Activated naive CD8-positive, alpha-beta T cell treated with anti-CD3 and anti-CD28 coated beads for 36 hours (primary cell): ENCODE results near the gene STPG1. TPM values are rescaled to one million over a fixed set of nuclear protein-coding genes. Genes with fewer than 3 reads are reported as not detected.
A peak's percentile ranks its signal among the peaks of the same experiment; 100 is the strongest.

Experiments used
- DNase-seq: peaks from one replicate; pipeline ENCODE4 v3.0.0; 2021
- H3K27ac Mint-ChIP-seq: one replicate; pipeline ENCODE4 v1.8.0; 2022; ENCODE audit warnings: mild to moderate bottlenecking, moderate library complexity, mixed read lengths
- H3K27me3 Mint-ChIP-seq: one replicate; pipeline ENCODE4 v1.8.0; 2022; ENCODE audit warnings: mild to moderate bottlenecking, mixed read lengths
- H3K36me3 Mint-ChIP-seq: one replicate; pipeline ENCODE4 v1.8.0; 2021; ENCODE audit warnings: mild to moderate bottlenecking, mixed read lengths
- H3K4me1 Mint-ChIP-seq: one replicate; pipeline ENCODE4 v1.8.0; 2021; ENCODE audit warnings: mixed read lengths
- H3K4me3 Mint-ChIP-seq: one replicate; pipeline ENCODE4 v1.8.0; 2022; ENCODE audit warnings: mild to moderate bottlenecking, moderate library complexity, mixed read lengths
- H3K9me3 Mint-ChIP-seq: one replicate; pipeline ENCODE4 v1.8.0; 2022; ENCODE audit warnings: mixed read lengths
- total RNA-seq, 2 experiments: library from RNA; stranded (reverse); gene quantifications; one replicate each; pipeline ENCODE4 v1.2.3, GENCODE V29; 2021

Gene STPG1
- total RNA-seq, 2 experiments from 2014 or later = 5.9 to 8.0 TPM

GRCh38 chr1:24379733-24380315, 33.8 kb downstream of the STPG1 start:
- Mint-ChIP-seq H3K27ac (no peak overlapping the region), H3K4me1 (peaks cover 8% of the 10 kb centered on the region), H3K36me3 (peaks cover 2% of the 10 kb centered on the region), H3K4me3 (no peak overlapping the region), H3K27me3 (no peaks in the 10 kb centered on the region), H3K9me3 (no peaks in the 10 kb centered on the region)
- no peak for DNase-seq

- H3K36me3 Mint-ChIP-seq = peaks cover 2% of the 10 kb centered on the region
- H3K27me3 Mint-ChIP-seq = no peaks in the 10 kb centered on the region
- no peak for DNase-seq
- no peaks in the 10 kb centered on the region for H3K4me1 Mint-ChIP-seq
- H3K4me3 Mint-ChIP-seq = no peak overlapping the region
- H3K9me3 Mint-ChIP-seq = no peaks in the 10 kb centered on the region
- no peak overlapping the region for H3K27ac Mint-ChIP-seq
These were observed 38.4 kb downstream of the STPG1 start for GRCh38 chr1:24374891-24375786.

- no peak for DNase-seq
- H3K27me3 Mint-ChIP-seq = no peaks in the 10 kb centered on the region
- H3K9me3 Mint-ChIP-seq = no peaks in the 10 kb centered on the region
- H3K36me3 Mint-ChIP-seq = no peaks in the 10 kb centered on the region
- H3K27ac Mint-ChIP-seq = no peak overlapping the region
- no peaks in the 10 kb centered on the region for H3K4me1 Mint-ChIP-seq
- no peak overlapping the region for H3K4me3 Mint-ChIP-seq
These were observed 39.9 kb downstream of the STPG1 start for GRCh38 chr1:24373710-24374109.

- Mint-ChIP-seq H3K27ac (no peak overlapping the region), H3K4me1 (no peaks in the 10 kb centered on the region), H3K27me3 (no peaks in the 10 kb centered on the region)
These were observed 40.5 kb downstream of the STPG1 start for GRCh38 chr1:24373044-24373443.

GRCh38 chr1:24369801-24370200, 43.8 kb downstream of the STPG1 start:
- H3K36me3 Mint-ChIP-seq = peaks cover 3% of the 10 kb centered on the region
- no peak overlapping the region for H3K4me3 Mint-ChIP-seq
- H3K27ac Mint-ChIP-seq = no peak overlapping the region
- no peaks in the 10 kb centered on the region for H3K27me3 Mint-ChIP-seq
- peaks cover 11% of the 10 kb centered on the region for H3K4me1 Mint-ChIP-seq
- no peaks in the 10 kb centered on the region for H3K9me3 Mint-ChIP-seq
- DNase-seq = no peak

More at GRCh38 chr1:24373044-24373443, 40.5 kb downstream of the STPG1 start:
- H3K9me3 Mint-ChIP-seq = no peaks in the 10 kb centered on the region
- no peak for DNase-seq
- no peaks in the 10 kb centered on the region for H3K36me3 Mint-ChIP-seq
- H3K4me3 Mint-ChIP-seq = no peak overlapping the region

GRCh38 chr1:24369199-24369598, 44.4 kb downstream of the STPG1 start:
- Mint-ChIP-seq H3K36me3 (peaks cover 3% of the 10 kb centered on the region), H3K4me3 (no peak overlapping the region), H3K27ac (no peak overlapping the region), H3K27me3 (no peaks in the 10 kb centered on the region), H3K4me1 (peaks cover 15% of the 10 kb centered on the region), H3K9me3 (no peaks in the 10 kb centered on the region)
- DNase-seq = no peak

GRCh38 chr1:24366707-24367106, 46.9 kb downstream of the STPG1 start:
- Mint-ChIP-seq H3K4me1 (peaks cover 18% of the 10 kb centered on the region), H3K4me3 (no peak overlapping the region), H3K27ac (no peak overlapping the region), H3K36me3 (peaks cover 3% of the 10 kb centered on the region), H3K9me3 (no peaks in the 10 kb centered on the region), H3K27me3 (no peaks in the 10 kb centered on the region)
- DNase-seq = no peak

- no peak overlapping the region for H3K4me3 Mint-ChIP-seq
- peak overlapping the region; percentile 67 for H3K27ac Mint-ChIP-seq
These were observed 48.5 kb downstream of the STPG1 start for GRCh38 chr1:24364975-24365678.

GRCh38 chr1:24364605-24364974, 49.0 kb downstream of the STPG1 start:
- no peak overlapping the region for H3K4me3 Mint-ChIP-seq
- H3K9me3 Mint-ChIP-seq = no peaks in the 10 kb centered on the region
- H3K27me3 Mint-ChIP-seq = no peaks in the 10 kb centered on the region
- no peak overlapping the region for H3K27ac Mint-ChIP-seq
- H3K4me1 Mint-ChIP-seq = peaks cover 18% of the 10 kb centered on the region
- DNase-seq = no peak
- peaks cover 3% of the 10 kb centered on the region for H3K36me3 Mint-ChIP-seq

More at GRCh38 chr1:24364975-24365678, 48.5 kb downstream of the STPG1 start:
- no peaks in the 10 kb centered on the region for H3K9me3 Mint-ChIP-seq
- DNase-seq = peak; percentile 46
- H3K4me1 Mint-ChIP-seq = peaks cover 18% of the 10 kb centered on the region
- peaks cover 3% of the 10 kb centered on the region for H3K36me3 Mint-ChIP-seq
- H3K27me3 Mint-ChIP-seq = no peaks in the 10 kb centered on the region

GRCh38 chr1:24363994-24364393, 49.6 kb downstream of the STPG1 start:
- no peaks in the 10 kb centered on the region for H3K9me3 Mint-ChIP-seq
- peaks cover 3% of the 10 kb centered on the region for H3K36me3 Mint-ChIP-seq
- DNase-seq = no peak
- peaks cover 18% of the 10 kb centered on the region for H3K4me1 Mint-ChIP-seq
- no peak overlapping the region for H3K4me3 Mint-ChIP-seq
- H3K27ac Mint-ChIP-seq = no peak overlapping the region
- H3K27me3 Mint-ChIP-seq = no peaks in the 10 kb centered on the region

- Mint-ChIP-seq H3K4me1 (peaks cover 18% of the 10 kb centered on the region), H3K27ac (no peak overlapping the region), H3K36me3 (peaks cover 3% of the 10 kb centered on the region), H3K4me3 (no peak overlapping the region), H3K9me3 (no peaks in the 10 kb centered on the region), H3K27me3 (no peaks in the 10 kb centered on the region)
- no peak for DNase-seq
These were observed 50.5 kb downstream of the STPG1 start for GRCh38 chr1:24362982-24363614.

GRCh38 chr1:24362396-24362795, 51.2 kb downstream of the STPG1 start:
- Mint-ChIP-seq H3K4me3 (no peak overlapping the region), H3K4me1 (peaks cover 18% of the 10 kb centered on the region)

GRCh38 chr1:24361811-24362210, 51.8 kb downstream of the STPG1 start:
- no peak for DNase-seq
- Mint-ChIP-seq H3K4me1 (peaks cover 18% of the 10 kb centered on the region), H3K27me3 (no peaks in the 10 kb centered on the region), H3K9me3 (no peaks in the 10 kb centered on the region), H3K4me3 (no peak overlapping the region), H3K27ac (no peak overlapping the region), H3K36me3 (peaks cover 3% of the 10 kb centered on the region)

More at GRCh38 chr1:24362396-24362795, 51.2 kb downstream of the STPG1 start:
- Mint-ChIP-seq H3K9me3 (no peaks in the 10 kb centered on the region), H3K27ac (no peak overlapping the region), H3K36me3 (peaks cover 3% of the 10 kb centered on the region), H3K27me3 (no peaks in the 10 kb centered on the region)
- no peak for DNase-seq

- H3K36me3 Mint-ChIP-seq = no peaks in the 10 kb centered on the region
- no peak overlapping the region for H3K4me3 Mint-ChIP-seq
- no peak overlapping the region for H3K27ac Mint-ChIP-seq
- no peaks in the 10 kb centered on the region for H3K9me3 Mint-ChIP-seq
- no peak for DNase-seq
- H3K27me3 Mint-ChIP-seq = no peaks in the 10 kb centered on the region
- H3K4me1 Mint-ChIP-seq = peaks cover 16% of the 10 kb centered on the region
These were observed 52.9 kb downstream of the STPG1 start for GRCh38 chr1:24360681-24361080.

- Mint-ChIP-seq H3K27ac (no peak overlapping the region), H3K27me3 (no peaks in the 10 kb centered on the region), H3K4me3 (no peak overlapping the region), H3K36me3 (no peaks in the 10 kb centered on the region), H3K9me3 (no peaks in the 10 kb centered on the region), H3K4me1 (peaks cover 6% of the 10 kb centered on the region)
- DNase-seq = no peak
These were observed 56.5 kb downstream of the STPG1 start for GRCh38 chr1:24357038-24357437.
